HCT116 (cell line): ENCODE results near the gene ANO4. TPM values are rescaled to one million over a fixed set of nuclear protein-coding genes. Genes with fewer than 3 reads are reported as not detected.

Source experiments
- ATAC-seq: fragments of 200-7000 bp; cut with Tn5 transposase; 2 replicates; pipeline ENCODE4 v1.9.1; 2020; ENCODE audit warnings: mild to moderate bottlenecking, moderate library complexity
- BruUV-seq: library from RNA; stranded (reverse); fragments of 400-500 nt; replicated peaks from 2 replicates; lab custom pipeline; 2021; lab: Mats Ljungman, UMichigan
- CTCF ChIA-PET: fragments of 300-600 bp; sonication (Branson Sonifier 250); formaldehyde crosslinking; loops from one replicate; lab custom pipeline; 2021; ENCODE audit warnings: antibody characterized with exemption; lab: Charles Lee
- POLR2A ChIA-PET: fragments of 300-600, 350-600 bp; sonication (Branson Sonifier 250); formaldehyde crosslinking; loops from one replicate; lab custom pipeline; 2021; ENCODE audit warnings: antibody characterized with exemption; lab: Charles Lee
- RAD21 ChIA-PET, 2 experiments: fragments of 300-600 bp; sonication (Branson Sonifier 250); formaldehyde crosslinking; loops; one replicate each; lab custom pipeline; 2023; ENCODE audit warnings: low total read pairs in 2 of 2; ENCODE audit not compliant: uncharacterized antibody in 2 of 2, unreplicated experiment in 2 of 2, low non-redundant PET in 1 of 2; lab: Charles Lee
- DNase-seq: peaks from one replicate; pipeline ENCODE4 v3.0.0-alpha.2; 2010; ENCODE audit warnings: low read depth, low spot score
- H2AFZ ChIP-seq: fragments of 200-600 bp; shearing (Covaris generic), sonication (generic); 2 replicates; pipeline ENCODE4 v1.6.1; 2017; ENCODE audit warnings: low read depth, mixed run types, mixed read lengths, antibody characterized with exemption, low read length; ENCODE audit not compliant: poor library complexity, severe bottlenecking
- H3K27ac ChIP-seq: 2 replicates; pipeline ENCODE4 v1.5.1; 2012; ENCODE audit warnings: low read depth, low read length
- H3K27me3 ChIP-seq: fragments of 200-600 bp; sonication (generic); 2 replicates; pipeline ENCODE4 v1.6.1; 2016; ENCODE audit warnings: mixed run types, low read length, mixed read lengths; ENCODE audit not compliant: insufficient read depth
- H3K36me3 ChIP-seq, 2 experiments: fragments of 200-500 bp in 1 of 2; fragments of 200-600 bp in 1 of 2; sonication (Bioruptor generic) in 1 of 2; sonication (generic) in 1 of 2; 2 replicates each; pipeline versions ENCODE4 v1.5.1 to v1.6.1; 2014 to 2016; ENCODE audit warnings: low read length in 2 of 2, inconsistent platforms in 1 of 2, mixed read lengths in 1 of 2, mixed run types in 1 of 2; ENCODE audit not compliant: insufficient read depth in 2 of 2, control insufficient read depth in 1 of 2
- H3K4me1 ChIP-seq, 2 experiments: fragments of 200-600 bp in 1 of 2; sonication (generic) in 1 of 2; 2 replicates each; pipeline versions ENCODE4 v1.5.1 to v1.6.1; 2012 to 2017; ENCODE audit warnings: low read length in 2 of 2, inconsistent platforms in 1 of 2, mild to moderate bottlenecking in 1 of 2, mixed read lengths in 1 of 2, mixed run types in 1 of 2, moderate library complexity in 1 of 2; ENCODE audit not compliant: insufficient read depth in 2 of 2, control insufficient read depth in 1 of 2
- H3K4me2 ChIP-seq: fragments of 200-600 bp; sonication (generic); 2 replicates; pipeline ENCODE4 v1.6.1; 2017; ENCODE audit warnings: mixed run types, low read length, mixed read lengths
- H3K4me3 ChIP-seq, 2 experiments: fragments of 200-600 bp in 1 of 2; sonication (generic) in 1 of 2; replicated peaks in 1 of 2; 2 replicates each; pipeline ENCODE4 v1.5.1; 2011 to 2016; ENCODE audit warnings: low read length in 2 of 2, control low read depth in 1 of 2, low read depth in 1 of 2, mild to moderate bottlenecking in 1 of 2, mixed read lengths in 1 of 2, mixed run types in 1 of 2
- H3K79me2 ChIP-seq: fragments of 200-600 bp; sonication (generic); 2 replicates; pipeline ENCODE4 v1.6.1; 2017; ENCODE audit warnings: mild to moderate bottlenecking, mixed run types, low read length, moderate library complexity, mixed read lengths; ENCODE audit not compliant: insufficient read depth
- H3K9ac ChIP-seq: fragments of 200-600 bp; sonication (generic); 2 replicates; pipeline ENCODE4 v1.6.1; 2016; ENCODE audit warnings: low read length, mixed read lengths
- H3K9me2 ChIP-seq: fragments of 200-600 bp; sonication (generic), shearing (Covaris generic); 2 replicates; pipeline ENCODE4 v1.6.1; 2017; ENCODE audit warnings: mixed run types, mild to moderate bottlenecking, moderate library complexity; ENCODE audit not compliant: insufficient read depth
- H3K9me3 ChIP-seq, 2 experiments: fragments of 200-500 bp in 1 of 2; fragments of 200-600 bp in 1 of 2; sonication (Bioruptor generic) in 1 of 2; sonication (generic) in 1 of 2; 2 replicates each; pipeline ENCODE4 v1.6.1; 2014 to 2017; ENCODE audit warnings: low read length in 2 of 2, mixed read lengths in 2 of 2, inconsistent platforms in 1 of 2, low read depth in 1 of 2, mild to moderate bottlenecking in 1 of 2, mixed run types in 1 of 2, moderate library complexity in 1 of 2; ENCODE audit not compliant: control insufficient read depth in 1 of 2, insufficient read depth in 1 of 2
- H4K20me1 ChIP-seq: fragments of 200-600 bp; sonication (generic), shearing (Covaris generic); 2 replicates; pipeline ENCODE4 v1.6.1; 2017; ENCODE audit warnings: mixed run types, mild to moderate bottlenecking, moderate library complexity; ENCODE audit not compliant: insufficient read depth
- CBX3 ChIP-seq: IDR thresholded peaks from 2 replicates; pipeline ENCODE4 v1.6.1; 2012; ENCODE audit warnings: low read depth
- CTCF ChIP-seq, 3 experiments: fragments of 200-600 bp in 1 of 3; sonication (generic) in 1 of 3; IDR thresholded peaks in 2 of 3; conservative IDR thresholded peaks in 1 of 3; 2 replicates each; pipeline ENCODE4 v1.5.1; 2012 to 2017; ENCODE audit warnings: low read depth in 2 of 3, low read length in 2 of 3, antibody characterized with exemption in 1 of 3, borderline replicate concordance in 1 of 3, control low read depth in 1 of 3, mild to moderate bottlenecking in 1 of 3, mixed read lengths in 1 of 3, mixed run types in 1 of 3, moderate library complexity in 1 of 3; ENCODE audit not compliant: insufficient read depth in 1 of 3
- REST ChIP-seq: IDR thresholded peaks from 2 replicates; pipeline ENCODE4 v1.6.1; 2012; ENCODE audit warnings: low read depth
- intact Hi-C: fragments of 100-400 bp; cut with micrococcal nuclease; formaldehyde crosslinking; loops from 2 replicates; pipeline ENCODE4 v1.10.0; 2022
- total RNA-seq: library from RNA; stranded (reverse); gene quantifications from one replicate; pipeline ENCODE4 v1.2.1, GENCODE V29; 2021; ENCODE audit not compliant: unreplicated experiment

Gene ANO4
- total RNA-seq, 1 experiment from 2014 or later: 1.7 TPM

- H3K27me3 ChIP-seq: no peaks in the 10 kb centered on the region
- H4K20me1 ChIP-seq: no peaks in the 10 kb centered on the region
- no peak overlapping the region for H3K9ac ChIP-seq
- CTCF ChIA-PET: interaction anchor here (1.5 to 6.0 kb wide), 2 partner anchors 51 to 497 kb away, joined by 3 to 30 read pairs; no protein-coding TSS in a partner anchor
- no peak overlapping the region for H2AFZ ChIP-seq
- H3K4me3 ChIP-seq: no peak overlapping the region
- RAD21 ChIA-PET: no interaction called here
- intact Hi-C loops: loop anchor here (5.0 kb wide), 2 partner anchors 161 to 581 kb away; partner anchors contain the start of gene ARL1
- TF ChIP-seq REST: peak; percentile 98
- TF ChIP-seq CBX3: 0 out of 2 replicates have a peak, but pooled peaks have one; percentile 38
- TF ChIP-seq CTCF (IDR thresholded peaks at IDR 0.05 in 2 of 3, conservative IDR thresholded peaks at IDR 0.05 in 1 of 3; ENCODE audit: borderline replicate concordance in 1 of 3, insufficient read depth in 1 of 3, low read depth in 2 of 3, low read length in 2 of 3): no peak
- no peaks in the 10 kb centered on the region for H3K9me3 ChIP-seq
- BruUV-seq: no TSS peak
- H3K27ac ChIP-seq: no peak overlapping the region
- H3K79me2 ChIP-seq: no peaks in the 10 kb centered on the region
- ATAC-seq: no peak
- peaks cover 4 to 13% of the 10 kb centered on the region in 2 experiments for H3K4me1 ChIP-seq
- H3K36me3 ChIP-seq: no peaks in the 10 kb centered on the region
- POLR2A ChIA-PET: no interaction called here
- no peaks in the 10 kb centered on the region for H3K9me2 ChIP-seq
- no peak overlapping the region for H3K4me2 ChIP-seq
- peak; percentile 13 for DNase-seq
Measured at GRCh38 chr12:100826323-100826722, 31.7 kb downstream of the ANO4 start.
